Nephron (organoid): ENCODE results near the gene PUSL1.

Experiments
- H3K27ac Mint-ChIP-seq, 3 experiments: 2 replicates each; pipeline ENCODE4 v1.8.0; 2020; ENCODE audit warnings: mixed read lengths in 3 of 3, mild to moderate bottlenecking in 2 of 3, moderate library complexity in 1 of 3
- H3K27me3 Mint-ChIP-seq: 2 replicates; pipeline ENCODE4 v1.8.0; 2021; ENCODE audit warnings: low read depth, mild to moderate bottlenecking, moderate library complexity, mixed read lengths
- H3K36me3 Mint-ChIP-seq: 2 replicates; pipeline ENCODE4 v1.8.0; 2020; ENCODE audit warnings: low read depth, mixed read lengths
- H3K4me1 Mint-ChIP-seq: 2 replicates; pipeline ENCODE4 v1.8.0; 2020; ENCODE audit warnings: mixed read lengths
- H3K4me3 Mint-ChIP-seq, 3 experiments: 2 replicates each; pipeline ENCODE4 v1.8.0; 2020; ENCODE audit warnings: mild to moderate bottlenecking in 3 of 3, mixed read lengths in 3 of 3, moderate library complexity in 2 of 3
- H3K9me3 Mint-ChIP-seq: 2 replicates; pipeline ENCODE4 v1.8.0; 2020; ENCODE audit warnings: mixed read lengths
- CTCF ChIP-seq, 3 experiments: fragments of 200-600 bp; sonication (generic); IDR thresholded peaks; one replicate each; pipeline ENCODE4 v1.5.0; 2021; ENCODE audit warnings: antibody characterized with exemption in 3 of 3; ENCODE audit not compliant: unreplicated experiment in 3 of 3

The PUSL1 gene

DNA sequence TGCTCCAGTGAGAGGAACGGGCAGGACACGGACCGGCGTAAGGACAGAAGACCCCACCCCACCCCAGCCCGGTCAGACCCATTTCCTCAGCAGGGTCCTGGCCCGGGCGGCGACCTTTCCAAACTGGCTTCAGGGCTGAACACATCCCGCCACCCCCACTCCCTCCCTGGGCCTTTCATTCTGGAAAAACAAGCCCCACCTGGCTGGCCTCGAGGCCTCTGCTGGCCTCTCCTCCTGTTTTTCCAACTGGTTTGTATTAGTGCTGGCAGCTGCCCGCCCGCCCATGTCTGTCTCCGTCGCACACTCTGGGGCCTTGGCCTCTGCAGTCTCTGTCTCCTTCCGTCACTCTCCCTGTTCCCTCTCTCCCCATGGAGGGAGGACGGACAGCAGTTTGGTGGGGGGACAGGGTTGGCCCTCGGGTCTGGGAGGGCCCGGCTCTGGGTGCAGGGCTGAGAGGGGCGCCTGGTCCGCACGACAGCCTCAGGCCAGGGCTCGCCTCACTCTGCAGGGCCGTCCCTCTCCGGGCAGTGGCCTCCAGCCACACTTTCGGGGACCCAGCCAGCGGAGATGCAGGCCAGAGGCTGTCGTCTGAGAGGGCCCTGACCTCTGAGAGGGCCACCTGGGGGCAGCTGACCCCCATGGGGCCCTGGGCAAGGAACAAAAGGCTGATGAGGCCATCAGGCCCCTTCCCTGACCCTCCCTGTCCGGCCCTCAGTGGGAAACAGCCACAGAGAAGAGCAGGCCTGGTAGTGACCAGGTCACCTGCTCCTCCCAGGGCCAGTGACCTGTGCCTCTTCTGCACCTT, 51.5 kb downstream of the PUSL1 start:
- H3K4me1 Mint-ChIP-seq: peaks cover 26% of the 10 kb centered on the region
- TF ChIP-seq CTCF (IDR thresholded peaks at IDR 0.05; ENCODE audit: unreplicated experiment in 3 of 3): no peak
- no peaks in the 10 kb centered on the region for H3K9me3 Mint-ChIP-seq
- no peaks in the 10 kb centered on the region for H3K36me3 Mint-ChIP-seq
- H3K27me3 Mint-ChIP-seq: no peaks in the 10 kb centered on the region
- H3K27ac Mint-ChIP-seq: peak overlapping the region; percentile 100
- peak overlapping the region; percentile 88 to 94 (median 93) for H3K4me3 Mint-ChIP-seq

DNA sequence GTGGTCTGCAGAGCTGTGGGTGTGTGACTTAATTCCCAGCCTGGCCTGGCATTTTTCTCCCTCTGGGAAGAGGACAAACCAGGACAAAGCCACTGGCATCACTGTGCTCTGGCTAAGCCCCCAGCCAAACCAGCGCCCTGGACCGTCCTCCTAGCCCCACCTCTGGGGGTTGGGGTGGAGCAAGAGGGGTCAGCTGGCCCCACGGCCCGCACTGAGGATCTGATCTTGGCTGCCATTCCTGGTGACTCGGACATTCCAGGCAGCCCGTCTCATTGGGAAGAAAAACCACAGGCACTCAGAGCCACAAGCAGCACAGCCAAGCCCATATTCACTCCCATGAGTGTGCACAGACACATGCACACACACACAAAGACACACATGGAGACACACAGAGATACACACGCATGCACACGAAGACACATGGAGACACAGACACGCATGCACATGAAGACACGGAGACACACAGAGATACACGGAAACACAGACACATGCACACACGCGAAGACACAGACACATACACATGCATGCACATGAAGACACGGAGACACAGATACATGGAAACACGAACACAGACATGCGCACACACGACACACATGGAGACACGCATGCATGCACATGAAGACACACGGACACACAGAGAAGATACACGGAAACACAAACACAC, 52.2 kb downstream of the PUSL1 start:
- Mint-ChIP-seq H3K36me3 (no peaks in the 10 kb centered on the region), H3K27me3 (no peaks in the 10 kb centered on the region), H3K9me3 (no peaks in the 10 kb centered on the region), H3K4me3 (peak overlapping the region; percentile 36 to 45 (median 42)), H3K4me1 (peaks cover 26% of the 10 kb centered on the region), H3K27ac (peak overlapping the region; percentile 94 to 100 (median 96))
- no peak for TF ChIP-seq CTCF (IDR thresholded peaks at IDR 0.05; ENCODE audit: unreplicated experiment in 3 of 3)
